GM12878 (cell line): ENCODE results near the gene P2RY11. TPM values are rescaled to one million over a fixed set of nuclear protein-coding genes. Genes with fewer than 3 reads are reported as not detected.

Experiments
- ATAC-seq: fragments of 200-7000 bp; cut with Tn5 transposase; 3 replicates; pipeline ENCODE4 v1.9.1; 2020; ENCODE audit warnings: mild to moderate bottlenecking, moderate library complexity
- BruUV-seq: library from RNA; stranded (reverse); fragments of 400-500 nt; replicated peaks from 2 replicates; lab custom pipeline; 2021; lab: Mats Ljungman, UMichigan
- CTCF ChIA-PET: fragments of 300-600 bp; sonication (Branson Sonifier 250); formaldehyde crosslinking; extraction: SDS; loops from one replicate; lab custom pipeline; 2021; ENCODE audit warnings: inconsistent platforms; lab: Yijun Ruan, JAX
- POLR2A ChIA-PET: fragments of 350-600 bp; formaldehyde crosslinking; extraction: SDS; loops from one replicate; lab custom pipeline; 2021; ENCODE audit warnings: inconsistent platforms; lab: Charles Lee
- RAD21 ChIA-PET: fragments of 300-600 bp; sonication (Branson Sonifier 250); formaldehyde crosslinking; loops from one replicate; lab custom pipeline; 2023; ENCODE audit warnings: antibody characterized with exemption; ENCODE audit not compliant: unreplicated experiment; lab: Charles Lee
- SMC1A ChIA-PET: fragments of 300-600 bp; sonication (Branson Sonifier 250); formaldehyde crosslinking; loops from one replicate; lab custom pipeline; 2023; ENCODE audit not compliant: unreplicated experiment, uncharacterized antibody; lab: Charles Lee
- DNase-seq: peaks from one replicate; pipeline ENCODE4 v3.0.0-alpha.2; 2011; ENCODE audit warnings: low read depth, low spot score
- FAIRE-seq: peaks from 3 replicates; lab custom pipeline; 2011; peaks lifted over from hg19 to GRCh38; lab: Jason Lieb, UNC
- H2AFZ ChIP-seq: 2 replicates; pipeline ENCODE4 v1.6.0; 2011; ENCODE audit warnings: low read depth, low read length, control low read depth; ENCODE audit not compliant: control insufficient read depth
- H3K27ac ChIP-seq: 2 replicates; pipeline ENCODE4 v1.5.1; 2011; ENCODE audit warnings: control low read depth; ENCODE audit not compliant: control insufficient read depth, insufficient read depth
- H3K27me3 ChIP-seq, 2 experiments: replicated peaks in 1 of 2; 2 replicates each; pipeline versions ENCODE4 v1.6.0 to v1.6.1; 2011; ENCODE audit warnings: low read length in 1 of 2; ENCODE audit not compliant: control insufficient read depth in 2 of 2, insufficient read depth in 2 of 2
- H3K36me3 ChIP-seq, 2 experiments: 2 replicates each; pipeline ENCODE4 v1.5.1; 2011; ENCODE audit warnings: low read length in 1 of 2; ENCODE audit not compliant: control insufficient read depth in 2 of 2, insufficient read depth in 2 of 2
- H3K4me1 ChIP-seq: 2 replicates; pipeline ENCODE4 v1.6.1; 2011; ENCODE audit warnings: mild to moderate bottlenecking, low read length, moderate library complexity, mixed read lengths; ENCODE audit not compliant: control insufficient read depth, insufficient read depth
- H3K4me2 ChIP-seq: 2 replicates; pipeline ENCODE4 v1.6.0; 2011; ENCODE audit warnings: control low read depth; ENCODE audit not compliant: control insufficient read depth, insufficient read depth
- H3K4me3 ChIP-seq: fragments of 200-600 bp; sonication (generic); 2 replicates; pipeline ENCODE4 v1.5.1; 2016
- H3K79me2 ChIP-seq: 2 replicates; pipeline ENCODE4 v1.6.0; 2011; ENCODE audit warnings: low read length; ENCODE audit not compliant: control insufficient read depth, insufficient read depth
- H3K9ac ChIP-seq: 2 replicates; pipeline ENCODE4 v1.8.0; 2011; ENCODE audit warnings: low read length, control low read depth, mixed read lengths; ENCODE audit not compliant: control insufficient read depth, insufficient read depth
- H3K9me3 ChIP-seq: replicated peaks from 3 replicates; pipeline ENCODE4 v1.5.1; 2011; ENCODE audit warnings: mild to moderate bottlenecking, low read length; ENCODE audit not compliant: control insufficient read depth, insufficient read depth
- H4K20me1 ChIP-seq: 2 replicates; pipeline ENCODE4 v1.6.0; 2011; ENCODE audit not compliant: control insufficient read depth, insufficient read depth
- TCF3 ChIP-seq: IDR thresholded peaks from 2 replicates; pipeline ENCODE4 v1.6.1; 2012; ENCODE audit warnings: low read depth, mild to moderate bottlenecking, low read length, borderline replicate concordance; ENCODE audit not compliant: insufficient read depth
- ZNF592 ChIP-seq: fragments of 450-650 bp; IDR thresholded peaks from 2 replicates; pipeline ENCODE4 v1.6.1; 2017; ENCODE audit warnings: mild to moderate bottlenecking, moderate library complexity
- WGBS: methylation state at CpG from one replicate; pipeline ENCODE4 v1.1.6; 2016; ENCODE audit warnings: low lambda C conversion rate; ENCODE audit not compliant: insufficient replicate concordance, insufficient coverage; ENCODE audit errors: missing lambda C conversion rate; 5-methylcytosine and 5-hydroxymethylcytosine counted together
- in situ Hi-C: fragments of 300-500 bp; cut with MboI; formaldehyde crosslinking; loops from 9 replicates; pipeline ENCODE4 v1.14.3; 2018; ENCODE audit warnings: mixed read lengths
- intact Hi-C: fragments of 100-400 bp; cut with micrococcal nuclease; formaldehyde crosslinking; loops from one replicate; pipeline ENCODE4 v1.14.2; 2022; ENCODE audit not compliant: unreplicated experiment
- polyA plus RNA-seq, 11 experiments: library from polyadenylated mRNA; depleted of rRNA in 4 of 11; unstranded in 6 of 11; stranded (reverse) in 5 of 11; fragments of >200 nt; fragmentation: Nextera tagmentation in 4 of 11; fragmentation: Illumina TruSeq in 1 of 11; extraction: Ambion mirVana in 4 of 11; extraction: Trizol in 1 of 11; gene quantifications; 1 replicate in 1 of 11; 2 replicates in 10 of 11; pipeline versions ENCODE4 v1.2.1 to v1.2.3, GENCODE V29; 2011 to 2016; ENCODE audit warnings: inconsistent platforms in 2 of 11, missing spikeins in 2 of 11, low read depth in 1 of 11
- total RNA-seq, 4 experiments: library from RNA; depleted of rRNA in 3 of 4; stranded (reverse); fragments of >200 nt in 3 of 4; fragmentation: Illumina TruSeq in 1 of 4; extraction: Trizol in 1 of 4; gene quantifications; 2 replicates each; pipeline versions ENCODE4 v1.2.1 to v1.2.3, GENCODE V29; 2013 to 2021

The P2RY11 gene
- total and polyA plus RNA-seq, 10 of the 15 experiments (the other 5 are each of a cell fraction or from before 2014, with no cell fraction given), result 0.14 to 46.5 (median 7.6) TPM

GRCh38 chr19:10126213-10126639 lies 14.7 kb downstream of the P2RY11 start:
- peaks cover 0 to 15% of the 10 kb centered on the region in 2 experiments for H3K36me3 ChIP-seq
- H3K79me2 ChIP-seq, result no peaks in the 10 kb centered on the region
- ChIA-PET POLR2A (no interaction called here), SMC1A (no interaction called here)
- H3K9ac ChIP-seq, result no peak overlapping the region
- H3K9me3 ChIP-seq, result no peaks in the 10 kb centered on the region
- no peaks in the 10 kb centered on the region for H3K27me3 ChIP-seq
- WGBS, result 69% methylated on average over 3 of the region's 4 CpGs
- H2AFZ ChIP-seq, result no peak overlapping the region
- in situ Hi-C loops (no loop called here), intact Hi-C loops (no loop called here)
- no peak overlapping the region for H3K4me2 ChIP-seq
- TF ChIP-seq ZNF592, result no peak
- no peak for TF ChIP-seq TCF3
- TF ChIP-seq, all 136 proteins: peak for 0
- Histone ChIP-seq H3K27ac (no peak overlapping the region), H3K4me3 (no peak overlapping the region), H3K4me1 (no peaks in the 10 kb centered on the region), H4K20me1 (no peaks in the 10 kb centered on the region)
- BruUV-seq, result no TSS peak
- DNase-seq (no peak), ATAC-seq (no peak), FAIRE-seq (no peak)
- RAD21 ChIA-PET, result no interaction called here
- CTCF ChIA-PET, result no interaction called here
